GM21825 (cell line): ENCODE data around the gene EPS15.
A peak's percentile ranks its signal among the peaks of the same experiment; 100 is the strongest.
"Not testable (repeated sequence)": the region's sequence is repeated elsewhere in the genome, so short reads cannot be mapped to it uniquely, and the experiment has no call there.

ENCODE experiments used
- ATAC-seq: cut with Tn5 transposase; IDR thresholded peaks from one replicate; pipeline ENCODE4 v1.9.1; 2021; ENCODE audit warnings: mild to moderate bottlenecking, moderate library complexity; ENCODE audit not compliant: unreplicated experiment

The EPS15 gene

GRCh38 chr1:51543858-51544257 is 24.8 kb upstream of the EPS15 start:
- no peak for ATAC-seq

GRCh38 chr1:51542158-51542953 is 23.3 kb upstream of the EPS15 start:
- ATAC-seq: no peak

- no peak for ATAC-seq
These were observed 22.4 kb upstream of the EPS15 start for GRCh38 chr1:51541313-51542050.

- no peak for ATAC-seq
These were observed 18.5 kb upstream of the EPS15 start for GRCh38 chr1:51537568-51537967.

- no peak for ATAC-seq
These were observed 16.0 kb upstream of the EPS15 start for GRCh38 chr1:51535006-51535592.

- no peak for ATAC-seq
These were observed 15.4 kb upstream of the EPS15 start for GRCh38 chr1:51534447-51534846.

- ATAC-seq: no peak
These were observed 13.8 kb upstream of the EPS15 start for GRCh38 chr1:51532853-51533252.

GRCh38 chr1:51530447-51530846 is 11.4 kb upstream of the EPS15 start:
- ATAC-seq: not testable (repeated sequence)

- ATAC-seq: no peak
These were observed 8.1 kb upstream of the EPS15 start for GRCh38 chr1:51527144-51527543.

GRCh38 chr1:51526248-51526647 is 7.2 kb upstream of the EPS15 start:
- ATAC-seq: peak; percentile 49

GRCh38 chr1:51525295-51525694 is 6.2 kb upstream of the EPS15 start:
- no peak for ATAC-seq

- ATAC-seq: no peak
These were observed 5.8 kb upstream of the EPS15 start for GRCh38 chr1:51524817-51525216.

- ATAC-seq: no peak
These were observed 4.9 kb upstream of the EPS15 start for GRCh38 chr1:51523931-51524330.

GRCh38 chr1:51520700-51521248 is 1.7 kb upstream of the EPS15 start:
- ATAC-seq: no peak

- no peak for ATAC-seq
These were observed 1.0 kb upstream of the EPS15 start for GRCh38 chr1:51519865-51520699.

- ATAC-seq: peak; percentile 32
These were observed 449 bp downstream of the EPS15 start for GRCh38 chr1:51518586-51519047.

GRCh38 chr1:51518033-51518585 is 957 bp downstream of the EPS15 start:
- ATAC-seq: no peak

GRCh38 chr1:51517361-51518032 is 1.6 kb downstream of the EPS15 start:
- ATAC-seq: no peak

GRCh38 chr1:51516649-51517158 is 2.4 kb downstream of the EPS15 start:
- no peak for ATAC-seq
